Measurements from ENCODE around the gene SKIC3. TPM values are rescaled to one million over a fixed set of nuclear protein-coding genes. Genes with fewer than 3 reads are reported as not detected.

The SKIC3 gene
- total RNA-seq, 1 experiment from 2014 or later = 118 TPM

GRCh38 chr5:95530416-95530815 lies 24.4 kb downstream of the SKIC3 start:
- Histone ChIP-seq H3K36me3 (ENCODE audit: insufficient read depth, low read length) (peaks cover 57% of the 10 kb centered on the region), H3K79me2 (ENCODE audit: low read length) (peaks cover 32% of the 10 kb centered on the region), H4K20me1 (ENCODE audit: insufficient read depth, low read depth, low read length) (no peaks in the 10 kb centered on the region), H3K27ac (ENCODE audit: low read length) (no peak overlapping the region), H3K4me2 (ENCODE audit: low read depth, low read length, poor library complexity, severe bottlenecking) (no peak overlapping the region), H3K9ac (ENCODE audit: low read length) (no peak overlapping the region), H3K9me2 (replicated peaks; ENCODE audit: insufficient read depth, low read length) (no peaks in the 10 kb centered on the region), H3K4me3 (ENCODE audit: low read length) (no peak overlapping the region), H3K27me3 (ENCODE audit: low read length) (no peaks in the 10 kb centered on the region), H3K4me1 (ENCODE audit: low read length) (peaks cover 22% of the 10 kb centered on the region), H2AFZ (ENCODE audit: low read length) (no peak overlapping the region), H3K9me3 (ENCODE audit: low read length) (no peaks in the 10 kb centered on the region)
- no peak for DNase-seq

- no peak overlapping the region for H3K4me3 ChIP-seq (ENCODE audit: low read length)
- H3K9me3 ChIP-seq (ENCODE audit: low read length) = no peaks in the 10 kb centered on the region
- H3K36me3 ChIP-seq (ENCODE audit: insufficient read depth, low read length) = peaks cover 59% of the 10 kb centered on the region
These were observed 26.2 kb downstream of the SKIC3 start for GRCh38 chr5:95528565-95528964.

GRCh38 chr5:95526871-95527270 lies 27.9 kb downstream of the SKIC3 start:
- H3K9me2 ChIP-seq (replicated peaks; ENCODE audit: insufficient read depth, low read length) = no peaks in the 10 kb centered on the region
- H3K9me3 ChIP-seq (ENCODE audit: low read length) = no peaks in the 10 kb centered on the region
- no peak overlapping the region for H3K9ac ChIP-seq (ENCODE audit: low read length)
- H4K20me1 ChIP-seq (ENCODE audit: insufficient read depth, low read depth, low read length) = no peaks in the 10 kb centered on the region
- no peaks in the 10 kb centered on the region for H3K27me3 ChIP-seq (ENCODE audit: low read length)
- H3K4me3 ChIP-seq (ENCODE audit: low read length) = no peak overlapping the region
- peaks cover 61% of the 10 kb centered on the region for H3K36me3 ChIP-seq (ENCODE audit: insufficient read depth, low read length)
- no peak overlapping the region for H2AFZ ChIP-seq (ENCODE audit: low read length)
- DNase-seq = no peak
- no peak overlapping the region for H3K27ac ChIP-seq (ENCODE audit: low read length)
- peaks cover 11% of the 10 kb centered on the region for H3K79me2 ChIP-seq (ENCODE audit: low read length)
- no peak overlapping the region for H3K4me2 ChIP-seq (ENCODE audit: low read depth, low read length, poor library complexity, severe bottlenecking)
- peaks cover 17% of the 10 kb centered on the region for H3K4me1 ChIP-seq (ENCODE audit: low read length)

More at GRCh38 chr5:95528565-95528964, 26.2 kb downstream of the SKIC3 start:
- H3K4me1 ChIP-seq (ENCODE audit: low read length) = peaks cover 22% of the 10 kb centered on the region
- H2AFZ ChIP-seq (ENCODE audit: low read length) = no peak overlapping the region
- no peak overlapping the region for H3K27ac ChIP-seq (ENCODE audit: low read length)
- no peaks in the 10 kb centered on the region for H3K27me3 ChIP-seq (ENCODE audit: low read length)
- peaks cover 25% of the 10 kb centered on the region for H3K79me2 ChIP-seq (ENCODE audit: low read length)
- H4K20me1 ChIP-seq (ENCODE audit: insufficient read depth, low read depth, low read length) = no peaks in the 10 kb centered on the region
- H3K4me2 ChIP-seq (ENCODE audit: low read depth, low read length, poor library complexity, severe bottlenecking) = no peak overlapping the region
- H3K9me2 ChIP-seq (replicated peaks; ENCODE audit: insufficient read depth, low read length) = no peaks in the 10 kb centered on the region
- no peak overlapping the region for H3K9ac ChIP-seq (ENCODE audit: low read length)
- DNase-seq = no peak

- no peak overlapping the region for H3K27ac ChIP-seq (ENCODE audit: low read length)
- no peak for DNase-seq
- H4K20me1 ChIP-seq (ENCODE audit: insufficient read depth, low read depth, low read length) = no peaks in the 10 kb centered on the region
- no peaks in the 10 kb centered on the region for H3K9me3 ChIP-seq (ENCODE audit: low read length)
- H3K9me2 ChIP-seq (replicated peaks; ENCODE audit: insufficient read depth, low read length) = no peaks in the 10 kb centered on the region
- peaks cover 70% of the 10 kb centered on the region for H3K36me3 ChIP-seq (ENCODE audit: insufficient read depth, low read length)
- H3K27me3 ChIP-seq (ENCODE audit: low read length) = no peaks in the 10 kb centered on the region
- no peak overlapping the region for H3K4me2 ChIP-seq (ENCODE audit: low read depth, low read length, poor library complexity, severe bottlenecking)
- H3K4me3 ChIP-seq (ENCODE audit: low read length) = no peak overlapping the region
- no peak overlapping the region for H3K9ac ChIP-seq (ENCODE audit: low read length)
- H3K79me2 ChIP-seq (ENCODE audit: low read length) = no peaks in the 10 kb centered on the region
- no peak overlapping the region for H2AFZ ChIP-seq (ENCODE audit: low read length)
- H3K4me1 ChIP-seq (ENCODE audit: low read length) = no peaks in the 10 kb centered on the region
These were observed 30.4 kb downstream of the SKIC3 start for GRCh38 chr5:95524423-95524822.

- Histone ChIP-seq H3K27me3 (ENCODE audit: low read length) (no peaks in the 10 kb centered on the region), H3K4me1 (ENCODE audit: low read length) (peaks cover 3% of the 10 kb centered on the region; the same call in 1 of the 2 replicates), H3K4me3 (ENCODE audit: low read length) (no peak overlapping the region), H2AFZ (ENCODE audit: low read length) (no peak overlapping the region), H3K9ac (ENCODE audit: low read length) (no peak overlapping the region), H3K36me3 (ENCODE audit: insufficient read depth, low read length) (peaks cover 60% of the 10 kb centered on the region), H3K79me2 (ENCODE audit: low read length) (0 out of 2 replicates have a peak, but pooled peaks cover 3% of the 10 kb centered on the region), H3K4me2 (ENCODE audit: low read depth, low read length, poor library complexity, severe bottlenecking) (no peak overlapping the region), H3K9me3 (ENCODE audit: low read length) (no peaks in the 10 kb centered on the region), H4K20me1 (ENCODE audit: insufficient read depth, low read depth, low read length) (no peaks in the 10 kb centered on the region), H3K27ac (ENCODE audit: low read length) (no peak overlapping the region), H3K9me2 (replicated peaks; ENCODE audit: insufficient read depth, low read length) (no peaks in the 10 kb centered on the region)
- DNase-seq = no peak
These were observed 34.6 kb downstream of the SKIC3 start for GRCh38 chr5:95520206-95520605.

GRCh38 chr5:95519681-95520080 lies 35.1 kb downstream of the SKIC3 start:
- H3K27ac ChIP-seq (ENCODE audit: low read length) = no peak overlapping the region
- H3K9me2 ChIP-seq (replicated peaks; ENCODE audit: insufficient read depth, low read length) = no peaks in the 10 kb centered on the region
- H3K4me2 ChIP-seq (ENCODE audit: low read depth, low read length, poor library complexity, severe bottlenecking) = no peak overlapping the region
- H3K4me3 ChIP-seq (ENCODE audit: low read length) = no peak overlapping the region
- no peaks in the 10 kb centered on the region for H4K20me1 ChIP-seq (ENCODE audit: insufficient read depth, low read depth, low read length)
- H3K9ac ChIP-seq (ENCODE audit: low read length) = no peak overlapping the region
- no peak overlapping the region for H2AFZ ChIP-seq (ENCODE audit: low read length)
- H3K27me3 ChIP-seq (ENCODE audit: low read length) = no peaks in the 10 kb centered on the region
- H3K36me3 ChIP-seq (ENCODE audit: insufficient read depth, low read length) = peaks cover 63% of the 10 kb centered on the region
- H3K79me2 ChIP-seq (ENCODE audit: low read length) = 0 out of 2 replicates have a peak, but pooled peaks cover 3% of the 10 kb centered on the region
- no peak for DNase-seq
- peaks cover 3% of the 10 kb centered on the region; the same call in 1 of the 2 replicates for H3K4me1 ChIP-seq (ENCODE audit: low read length)
- H3K9me3 ChIP-seq (ENCODE audit: low read length) = no peaks in the 10 kb centered on the region

GRCh38 chr5:95519151-95519550 lies 35.6 kb downstream of the SKIC3 start:
- Histone ChIP-seq H3K4me3 (ENCODE audit: low read length) (no peak overlapping the region), H2AFZ (ENCODE audit: low read length) (no peak overlapping the region), H3K36me3 (ENCODE audit: insufficient read depth, low read length) (peaks cover 68% of the 10 kb centered on the region), H4K20me1 (ENCODE audit: insufficient read depth, low read depth, low read length) (no peaks in the 10 kb centered on the region), H3K27me3 (ENCODE audit: low read length) (no peaks in the 10 kb centered on the region), H3K9me2 (replicated peaks; ENCODE audit: insufficient read depth, low read length) (no peaks in the 10 kb centered on the region), H3K4me1 (ENCODE audit: low read length) (peaks cover 3% of the 10 kb centered on the region; the same call in 1 of the 2 replicates), H3K79me2 (ENCODE audit: low read length) (0 out of 2 replicates have a peak, but pooled peaks cover 3% of the 10 kb centered on the region), H3K4me2 (ENCODE audit: low read depth, low read length, poor library complexity, severe bottlenecking) (no peak overlapping the region), H3K9me3 (ENCODE audit: low read length) (no peaks in the 10 kb centered on the region), H3K27ac (ENCODE audit: low read length) (no peak overlapping the region), H3K9ac (ENCODE audit: low read length) (no peak overlapping the region)
- DNase-seq = no peak

GRCh38 chr5:95518417-95518816 lies 36.4 kb downstream of the SKIC3 start:
- Histone ChIP-seq H3K9me2 (replicated peaks; ENCODE audit: insufficient read depth, low read length) (no peaks in the 10 kb centered on the region), H3K9me3 (ENCODE audit: low read length) (no peaks in the 10 kb centered on the region), H3K36me3 (ENCODE audit: insufficient read depth, low read length) (peaks cover 71% of the 10 kb centered on the region), H2AFZ (ENCODE audit: low read length) (no peak overlapping the region), H3K4me3 (ENCODE audit: low read length) (no peak overlapping the region), H3K4me2 (ENCODE audit: low read depth, low read length, poor library complexity, severe bottlenecking) (no peak overlapping the region), H3K79me2 (ENCODE audit: low read length) (0 out of 2 replicates have a peak, but pooled peaks cover 3% of the 10 kb centered on the region), H3K4me1 (ENCODE audit: low read length) (peaks cover 3% of the 10 kb centered on the region; the same call in 1 of the 2 replicates), H3K27me3 (ENCODE audit: low read length) (no peaks in the 10 kb centered on the region), H4K20me1 (ENCODE audit: insufficient read depth, low read depth, low read length) (no peaks in the 10 kb centered on the region), H3K27ac (ENCODE audit: low read length) (no peak overlapping the region), H3K9ac (ENCODE audit: low read length) (no peak overlapping the region)
- DNase-seq = no peak
